ENCODE measurements around the gene EYS. TPM values are rescaled to one million over a fixed set of nuclear protein-coding genes. Genes with fewer than 3 reads are reported as not detected.

The EYS gene
- total RNA-seq, 4 donors from 2014 or later, result 0.15 TPM; not detected in 3

DNA sequence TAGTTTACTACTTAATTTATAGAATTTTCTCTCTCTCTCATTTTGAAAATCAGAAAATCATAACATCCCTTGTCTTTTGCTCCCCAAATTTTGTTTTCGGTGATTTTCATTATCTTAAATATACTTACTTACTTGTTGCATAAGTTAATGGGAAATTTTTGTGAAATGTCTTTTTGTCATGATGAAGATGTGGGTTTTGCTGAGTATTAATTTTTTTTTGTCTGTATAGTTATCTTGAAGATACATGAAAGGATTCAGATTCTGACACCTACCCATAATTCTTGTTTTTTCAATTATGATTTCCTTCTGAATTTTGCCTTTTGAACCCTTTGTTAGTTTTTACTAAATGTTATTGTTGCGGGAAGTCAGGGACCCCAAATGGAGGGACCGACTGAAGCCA is 817.9 kb downstream of the EYS start:
- Histone ChIP-seq H3K4me3 (no peak overlapping the region), H3K9me3 (no peaks in the 10 kb centered on the region), H3K27ac (no peak overlapping the region), H3K36me3 (no peaks in the 10 kb centered on the region), H3K27me3 (no peaks in the 10 kb centered on the region), H3K4me1 (no peaks in the 10 kb centered on the region)
- 61% methylated on average over 3 of the region's 3 CpGs; no CpG with 5 or more reads in 1 of the 2 donors for WGBS, 2 donors (ENCODE audit: low coverage in 1 of 2)
- no peak for ATAC-seq
- TF ChIP-seq, protein P1, sequence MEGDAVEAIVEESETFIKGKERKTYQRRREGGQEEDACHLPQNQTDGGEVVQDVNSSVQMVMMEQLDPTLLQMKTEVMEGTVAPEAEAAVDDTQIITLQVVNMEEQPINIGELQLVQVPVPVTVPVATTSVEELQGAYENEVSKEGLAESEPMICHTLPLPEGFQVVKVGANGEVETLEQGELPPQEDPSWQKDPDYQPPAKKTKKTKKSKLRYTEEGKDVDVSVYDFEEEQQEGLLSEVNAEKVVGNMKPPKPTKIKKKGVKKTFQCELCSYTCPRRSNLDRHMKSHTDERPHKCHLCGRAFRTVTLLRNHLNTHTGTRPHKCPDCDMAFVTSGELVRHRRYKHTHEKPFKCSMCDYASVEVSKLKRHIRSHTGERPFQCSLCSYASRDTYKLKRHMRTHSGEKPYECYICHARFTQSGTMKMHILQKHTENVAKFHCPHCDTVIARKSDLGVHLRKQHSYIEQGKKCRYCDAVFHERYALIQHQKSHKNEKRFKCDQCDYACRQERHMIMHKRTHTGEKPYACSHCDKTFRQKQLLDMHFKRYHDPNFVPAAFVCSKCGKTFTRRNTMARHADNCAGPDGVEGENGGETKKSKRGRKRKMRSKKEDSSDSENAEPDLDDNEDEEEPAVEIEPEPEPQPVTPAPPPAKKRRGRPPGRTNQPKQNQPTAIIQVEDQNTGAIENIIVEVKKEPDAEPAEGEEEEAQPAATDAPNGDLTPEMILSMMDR (IDR thresholded peaks at IDR 0.05), result no peak
- no peak for TF ChIP-seq EP300 (IDR thresholded peaks at IDR 0.05)
- no peak for TF ChIP-seq POLR2A (IDR thresholded peaks at IDR 0.05)
- no peak for TF ChIP-seq POLR2AphosphoS5 (IDR thresholded peaks at IDR 0.05)

DNA sequence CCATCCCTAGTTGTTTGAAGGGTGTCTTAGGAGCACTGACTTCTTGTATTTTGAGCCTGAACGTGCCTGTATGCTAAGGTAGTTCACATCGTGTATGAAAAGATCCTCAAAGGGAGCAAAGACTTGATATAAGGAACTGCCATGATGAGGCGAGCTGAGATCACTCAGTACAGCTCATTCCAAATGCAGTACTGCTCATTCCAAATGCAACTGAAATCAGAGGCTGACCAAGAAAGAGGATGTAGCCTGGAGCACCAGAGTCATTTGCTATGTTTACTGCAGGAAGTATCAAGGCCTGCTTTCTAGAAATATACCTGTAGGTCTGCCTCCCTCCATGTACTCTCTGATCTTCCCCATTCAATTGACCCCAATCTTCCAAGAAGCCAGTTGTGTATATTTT is 832.2 kb downstream of the EYS start:
- Histone ChIP-seq H3K4me3 (no peak overlapping the region), H3K27me3 (no peaks in the 10 kb centered on the region), H3K27ac (no peak overlapping the region), H3K36me3 (no peaks in the 10 kb centered on the region), H3K9me3 (no peaks in the 10 kb centered on the region), H3K4me1 (no peaks in the 10 kb centered on the region)
- 81 to 82% methylated on average over 3 of the region's 3 CpGs for WGBS, 2 donors (ENCODE audit: low coverage in 1 of 2)
- no peak for TF ChIP-seq POLR2AphosphoS5 (IDR thresholded peaks at IDR 0.05)
- TF ChIP-seq, protein P1 (IDR thresholded peaks at IDR 0.05), result no peak
- no peak for TF ChIP-seq EP300 (IDR thresholded peaks at IDR 0.05)
- TF ChIP-seq POLR2A (IDR thresholded peaks at IDR 0.05), result no peak
- no peak for ATAC-seq

DNA sequence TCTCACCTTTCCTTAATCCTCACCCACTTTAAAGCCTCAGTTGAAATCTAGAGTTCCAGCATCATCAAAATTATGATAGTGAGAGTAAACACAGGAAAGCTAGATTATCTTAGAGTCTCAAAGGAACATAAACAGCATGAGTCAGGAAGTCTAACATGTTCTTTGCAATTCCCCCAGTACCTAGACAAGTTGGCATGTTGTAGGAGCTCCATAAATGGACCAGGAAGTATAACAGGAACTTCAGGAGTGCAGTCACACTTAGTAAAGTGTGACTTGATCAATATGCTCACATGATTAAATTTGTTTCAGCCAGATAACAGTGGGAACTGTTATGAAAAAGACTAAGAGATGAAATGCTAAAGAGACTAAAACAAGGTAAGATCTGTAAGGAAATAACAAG is 834.4 kb downstream of the EYS start:
- H3K36me3 ChIP-seq, result no peaks in the 10 kb centered on the region
- no peak for ATAC-seq
- TF ChIP-seq, protein P1 (IDR thresholded peaks at IDR 0.05), result no peak
- TF ChIP-seq POLR2AphosphoS5 (IDR thresholded peaks at IDR 0.05) (no peak), EP300 (IDR thresholded peaks at IDR 0.05) (no peak), POLR2A (IDR thresholded peaks at IDR 0.05) (no peak)
- H3K4me3 ChIP-seq, result no peak overlapping the region
- no peak overlapping the region for H3K27ac ChIP-seq
- no peaks in the 10 kb centered on the region for H3K27me3 ChIP-seq
- no peaks in the 10 kb centered on the region for H3K4me1 ChIP-seq
- H3K9me3 ChIP-seq, result no peaks in the 10 kb centered on the region

DNA sequence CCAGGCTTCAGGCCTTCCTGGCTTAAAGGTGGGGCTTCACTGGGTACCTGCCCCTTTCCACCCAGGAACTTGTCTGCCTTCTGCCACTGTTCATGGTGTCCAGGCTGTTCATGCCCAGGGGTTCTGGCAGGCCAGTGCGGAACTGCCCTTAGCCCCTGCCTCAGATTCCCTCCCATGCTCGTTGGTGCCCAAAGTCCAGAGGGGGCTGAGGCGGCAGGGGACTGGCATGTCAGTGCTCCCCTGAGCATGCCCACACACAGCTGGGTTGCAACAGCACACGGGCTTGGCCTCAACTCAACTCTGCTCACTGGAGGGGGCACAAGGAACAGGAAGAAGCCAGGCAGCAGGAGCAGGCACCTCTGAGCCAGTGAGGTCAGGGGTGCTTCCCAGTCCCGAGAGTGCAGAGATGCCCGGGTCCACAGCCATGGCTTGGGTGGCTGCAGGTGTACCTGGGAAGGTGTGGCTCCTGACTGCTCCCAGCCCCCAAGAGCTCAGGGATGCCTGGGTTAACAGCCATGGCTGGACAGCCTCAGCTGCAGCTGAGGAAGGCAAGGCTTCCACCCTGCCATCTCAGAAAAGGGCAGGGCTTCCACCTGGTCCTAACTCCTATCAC is 845.9 kb downstream of the EYS start:
- Histone ChIP-seq H3K36me3 (no peaks in the 10 kb centered on the region), H3K4me1 (no peaks in the 10 kb centered on the region), H3K27ac (no peak overlapping the region), H3K9me3 (no peaks in the 10 kb centered on the region), H3K4me3 (no peak overlapping the region), H3K27me3 (no peaks in the 10 kb centered on the region)
- WGBS, 2 donors (ENCODE audit: low coverage in 1 of 2), result no CpG with 5 or more reads among the region's 6 CpGs
- ATAC-seq, result no peak
- TF ChIP-seq EP300 (IDR thresholded peaks at IDR 0.05), result no peak
- TF ChIP-seq POLR2A (IDR thresholded peaks at IDR 0.05), result no peak
- TF ChIP-seq, protein P1 (IDR thresholded peaks at IDR 0.05), result no peak
- TF ChIP-seq POLR2AphosphoS5 (IDR thresholded peaks at IDR 0.05), result no peak

DNA sequence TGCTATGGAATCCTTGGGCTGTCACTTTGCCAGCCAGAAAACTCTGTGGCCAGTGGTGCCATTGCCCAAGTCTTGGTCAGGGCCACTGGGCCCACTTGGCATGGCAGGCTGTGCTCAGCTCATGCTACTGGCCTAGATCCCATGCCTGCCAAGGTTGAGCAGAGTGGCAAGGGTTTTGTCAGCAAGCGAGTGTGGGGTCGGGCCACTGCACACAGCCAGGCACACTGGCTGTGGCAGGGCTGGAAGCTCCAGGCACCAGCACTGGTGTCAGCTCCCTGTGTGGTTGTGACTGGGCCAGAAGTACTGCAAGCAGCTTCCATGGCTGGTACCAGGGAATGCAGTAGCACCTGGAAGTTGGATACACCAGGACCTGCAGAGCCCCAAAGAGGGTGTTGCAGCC is 846.8 kb downstream of the EYS start:
- Histone ChIP-seq H3K4me3 (no peak overlapping the region), H3K27me3 (no peaks in the 10 kb centered on the region), H3K4me1 (no peaks in the 10 kb centered on the region), H3K9me3 (no peaks in the 10 kb centered on the region), H3K36me3 (no peaks in the 10 kb centered on the region), H3K27ac (no peak overlapping the region)
- no CpG with 5 or more reads among the region's 2 CpGs for WGBS, 2 donors (ENCODE audit: low coverage in 1 of 2)
- no peak for ATAC-seq
- TF ChIP-seq, protein P1 (IDR thresholded peaks at IDR 0.05), result no peak

Data from gastroesophageal sphincter (tissue), 4 donors.